ENCODE results near the gene PIM2. TPM values are rescaled to one million over a fixed set of nuclear protein-coding genes. Genes with fewer than 3 reads are reported as not detected.

The PIM2 gene
- total RNA-seq, 1 experiment from 2014 or later, result 15.6 TPM

GRCh38 chrX:48933757-48934156 lies 14.9 kb upstream of the PIM2 start:
- Histone ChIP-seq H3K9ac (ENCODE audit: low read length) (no peak overlapping the region), H3K27ac (ENCODE audit: low read depth, low read length) (no peak overlapping the region), H3K4me2 (ENCODE audit: low read length) (no peak overlapping the region), H3K4me1 (ENCODE audit: control insufficient read depth in 1 of 2, insufficient read depth in 2 of 2, low read length in 2 of 2) (no peaks in the 10 kb centered on the region), H3K4me3 (replicated peaks in 1 of 2; ENCODE audit: low read depth in 1 of 2, low read length in 2 of 2) (no peak overlapping the region), H3K9me2 (ENCODE audit: insufficient read depth) (no peaks in the 10 kb centered on the region), H2AFZ (ENCODE audit: low read depth, low read length, poor library complexity, severe bottlenecking) (no peak overlapping the region), H3K9me3 (ENCODE audit: control insufficient read depth in 1 of 2, insufficient read depth in 1 of 2, low read depth in 1 of 2, low read length in 2 of 2) (no peaks in the 10 kb centered on the region), H3K36me3 (ENCODE audit: control insufficient read depth in 1 of 2, insufficient read depth in 2 of 2, low read length in 2 of 2) (peaks cover 2 to 3% of the 10 kb centered on the region in 2 experiments; a peak in 3 of 4 replicates), H4K20me1 (ENCODE audit: insufficient read depth) (no peaks in the 10 kb centered on the region), H3K27me3 (ENCODE audit: insufficient read depth, low read length) (no peaks in the 10 kb centered on the region), H3K79me2 (ENCODE audit: insufficient read depth, low read length) (peaks cover 12% of the 10 kb centered on the region; the same call in 1 of the 2 replicates)
- ChIA-PET RAD21 (ENCODE audit: low non-redundant PET in 1 of 2, low total read pairs in 2 of 2, uncharacterized antibody in 2 of 2, unreplicated experiment in 2 of 2) (no interaction called here), POLR2A (no interaction called here), CTCF (no interaction called here)
- DNase-seq (ENCODE audit: low read depth, low spot score), result no peak
- intact Hi-C loops (cut with micrococcal nuclease), result no loop called here
- no TSS peak for BruUV-seq (replicated peaks)
- TF ChIP-seq CEBPB (IDR thresholded peaks at IDR 0.05; ENCODE audit: low read depth) (no peak), MAX (IDR thresholded peaks at IDR 0.05) (no peak), SRF (IDR thresholded peaks at IDR 0.05; ENCODE audit: low read depth) (no peak), ATF3 (IDR thresholded peaks at IDR 0.05) (no peak), SIN3A (IDR thresholded peaks at IDR 0.05; ENCODE audit: low read depth) (no peak), FOSL1 (IDR thresholded peaks at IDR 0.05; ENCODE audit: low read depth) (no peak), ELF1 (IDR thresholded peaks at IDR 0.05; ENCODE audit: borderline replicate concordance, low read depth) (no peak), TCF7L2 (IDR thresholded peaks at IDR 0.05; ENCODE audit: borderline replicate concordance, extremely low read depth, insufficient read depth, insufficient read length) (no peak), ZFX (IDR thresholded peaks at IDR 0.05) (no peak), JUND (IDR thresholded peaks at IDR 0.05) (no peak), EGR1 (IDR thresholded peaks at IDR 0.05; ENCODE audit: low read depth) (no peak), POLR2AphosphoS5 (IDR thresholded peaks at IDR 0.05; ENCODE audit: low read depth, low read length) (no peak), POLR2A (IDR thresholded peaks at IDR 0.05; ENCODE audit: borderline replicate concordance, extremely low read depth, insufficient read depth, insufficient read length) (no peak), CBX3 (IDR thresholded peaks at IDR 0.05; ENCODE audit: low read depth) (no peak), YY1 (IDR thresholded peaks at IDR 0.05; ENCODE audit: extremely low read depth, insufficient replicate concordance, low read depth, low read length) (no peak), ZBTB33 (IDR thresholded peaks at IDR 0.05; ENCODE audit: extremely low read depth, insufficient replicate concordance, low read length) (no peak)
- TF ChIP-seq, protein P1, sequence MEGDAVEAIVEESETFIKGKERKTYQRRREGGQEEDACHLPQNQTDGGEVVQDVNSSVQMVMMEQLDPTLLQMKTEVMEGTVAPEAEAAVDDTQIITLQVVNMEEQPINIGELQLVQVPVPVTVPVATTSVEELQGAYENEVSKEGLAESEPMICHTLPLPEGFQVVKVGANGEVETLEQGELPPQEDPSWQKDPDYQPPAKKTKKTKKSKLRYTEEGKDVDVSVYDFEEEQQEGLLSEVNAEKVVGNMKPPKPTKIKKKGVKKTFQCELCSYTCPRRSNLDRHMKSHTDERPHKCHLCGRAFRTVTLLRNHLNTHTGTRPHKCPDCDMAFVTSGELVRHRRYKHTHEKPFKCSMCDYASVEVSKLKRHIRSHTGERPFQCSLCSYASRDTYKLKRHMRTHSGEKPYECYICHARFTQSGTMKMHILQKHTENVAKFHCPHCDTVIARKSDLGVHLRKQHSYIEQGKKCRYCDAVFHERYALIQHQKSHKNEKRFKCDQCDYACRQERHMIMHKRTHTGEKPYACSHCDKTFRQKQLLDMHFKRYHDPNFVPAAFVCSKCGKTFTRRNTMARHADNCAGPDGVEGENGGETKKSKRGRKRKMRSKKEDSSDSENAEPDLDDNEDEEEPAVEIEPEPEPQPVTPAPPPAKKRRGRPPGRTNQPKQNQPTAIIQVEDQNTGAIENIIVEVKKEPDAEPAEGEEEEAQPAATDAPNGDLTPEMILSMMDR (IDR thresholded peaks at IDR 0.05 in 2 of 3, conservative IDR thresholded peaks at IDR 0.05 in 1 of 3; ENCODE audit: borderline replicate concordance in 1 of 3, insufficient read depth in 1 of 3, low read depth in 2 of 3, low read length in 2 of 3), result no peak
- TF ChIP-seq, protein P2, sequence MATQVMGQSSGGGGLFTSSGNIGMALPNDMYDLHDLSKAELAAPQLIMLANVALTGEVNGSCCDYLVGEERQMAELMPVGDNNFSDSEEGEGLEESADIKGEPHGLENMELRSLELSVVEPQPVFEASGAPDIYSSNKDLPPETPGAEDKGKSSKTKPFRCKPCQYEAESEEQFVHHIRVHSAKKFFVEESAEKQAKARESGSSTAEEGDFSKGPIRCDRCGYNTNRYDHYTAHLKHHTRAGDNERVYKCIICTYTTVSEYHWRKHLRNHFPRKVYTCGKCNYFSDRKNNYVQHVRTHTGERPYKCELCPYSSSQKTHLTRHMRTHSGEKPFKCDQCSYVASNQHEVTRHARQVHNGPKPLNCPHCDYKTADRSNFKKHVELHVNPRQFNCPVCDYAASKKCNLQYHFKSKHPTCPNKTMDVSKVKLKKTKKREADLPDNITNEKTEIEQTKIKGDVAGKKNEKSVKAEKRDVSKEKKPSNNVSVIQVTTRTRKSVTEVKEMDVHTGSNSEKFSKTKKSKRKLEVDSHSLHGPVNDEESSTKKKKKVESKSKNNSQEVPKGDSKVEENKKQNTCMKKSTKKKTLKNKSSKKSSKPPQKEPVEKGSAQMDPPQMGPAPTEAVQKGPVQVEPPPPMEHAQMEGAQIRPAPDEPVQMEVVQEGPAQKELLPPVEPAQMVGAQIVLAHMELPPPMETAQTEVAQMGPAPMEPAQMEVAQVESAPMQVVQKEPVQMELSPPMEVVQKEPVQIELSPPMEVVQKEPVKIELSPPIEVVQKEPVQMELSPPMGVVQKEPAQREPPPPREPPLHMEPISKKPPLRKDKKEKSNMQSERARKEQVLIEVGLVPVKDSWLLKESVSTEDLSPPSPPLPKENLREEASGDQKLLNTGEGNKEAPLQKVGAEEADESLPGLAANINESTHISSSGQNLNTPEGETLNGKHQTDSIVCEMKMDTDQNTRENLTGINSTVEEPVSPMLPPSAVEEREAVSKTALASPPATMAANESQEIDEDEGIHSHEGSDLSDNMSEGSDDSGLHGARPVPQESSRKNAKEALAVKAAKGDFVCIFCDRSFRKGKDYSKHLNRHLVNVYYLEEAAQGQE (IDR thresholded peaks at IDR 0.05; ENCODE audit: low read depth), result no peak
- ATAC-seq, result no peak
